ENCODE measurements around the gene GAB1. TPM values are rescaled to one million over a fixed set of nuclear protein-coding genes. Genes with fewer than 3 reads are reported as not detected.

The GAB1 gene
- total and polyA plus RNA-seq, 12 donors = 4.1 to 58.2 (median 29.0) TPM

DNA sequence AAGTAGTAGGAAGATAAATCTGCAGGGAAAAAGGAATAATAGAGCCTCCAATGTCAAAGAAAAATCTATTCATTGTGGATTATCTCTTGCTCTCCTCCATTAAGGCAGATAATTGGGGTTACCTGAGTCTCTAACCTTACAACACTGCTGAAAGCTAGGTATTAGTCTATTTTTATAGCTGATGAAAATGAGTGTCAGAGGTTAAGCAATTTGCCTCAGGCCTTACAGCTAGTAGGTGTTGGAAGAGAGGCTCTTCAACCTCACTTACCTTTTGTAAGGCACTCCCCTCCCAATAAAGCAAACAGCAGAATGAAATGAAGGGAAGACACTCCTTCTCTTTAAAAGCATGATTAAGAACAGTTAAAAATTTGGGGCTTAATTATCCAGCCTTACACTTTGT lies 45.4 kb upstream of the GAB1 start:
- Histone ChIP-seq H3K27ac (no peak overlapping the region), H3K4me3 (no peak overlapping the region), H3K4me1 (replicated peaks in 1 of 2) (no peaks in the 10 kb centered on the region), H3K36me3 (replicated peaks in 1 of 2) (no peaks in the 10 kb centered on the region), H3K27me3 (no peaks in the 10 kb centered on the region), H3K9me3 (replicated peaks in 1 of 3) (no peaks in the 10 kb centered on the region)
- intact Hi-C loops (cut with DNase I) = no loop called here
- no peak for DNase-seq
- TF ChIP-seq POLR2A (IDR thresholded peaks at IDR 0.05) = no peak
- TF ChIP-seq, protein P1, sequence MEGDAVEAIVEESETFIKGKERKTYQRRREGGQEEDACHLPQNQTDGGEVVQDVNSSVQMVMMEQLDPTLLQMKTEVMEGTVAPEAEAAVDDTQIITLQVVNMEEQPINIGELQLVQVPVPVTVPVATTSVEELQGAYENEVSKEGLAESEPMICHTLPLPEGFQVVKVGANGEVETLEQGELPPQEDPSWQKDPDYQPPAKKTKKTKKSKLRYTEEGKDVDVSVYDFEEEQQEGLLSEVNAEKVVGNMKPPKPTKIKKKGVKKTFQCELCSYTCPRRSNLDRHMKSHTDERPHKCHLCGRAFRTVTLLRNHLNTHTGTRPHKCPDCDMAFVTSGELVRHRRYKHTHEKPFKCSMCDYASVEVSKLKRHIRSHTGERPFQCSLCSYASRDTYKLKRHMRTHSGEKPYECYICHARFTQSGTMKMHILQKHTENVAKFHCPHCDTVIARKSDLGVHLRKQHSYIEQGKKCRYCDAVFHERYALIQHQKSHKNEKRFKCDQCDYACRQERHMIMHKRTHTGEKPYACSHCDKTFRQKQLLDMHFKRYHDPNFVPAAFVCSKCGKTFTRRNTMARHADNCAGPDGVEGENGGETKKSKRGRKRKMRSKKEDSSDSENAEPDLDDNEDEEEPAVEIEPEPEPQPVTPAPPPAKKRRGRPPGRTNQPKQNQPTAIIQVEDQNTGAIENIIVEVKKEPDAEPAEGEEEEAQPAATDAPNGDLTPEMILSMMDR (IDR thresholded peaks at IDR 0.05) = no peak

DNA sequence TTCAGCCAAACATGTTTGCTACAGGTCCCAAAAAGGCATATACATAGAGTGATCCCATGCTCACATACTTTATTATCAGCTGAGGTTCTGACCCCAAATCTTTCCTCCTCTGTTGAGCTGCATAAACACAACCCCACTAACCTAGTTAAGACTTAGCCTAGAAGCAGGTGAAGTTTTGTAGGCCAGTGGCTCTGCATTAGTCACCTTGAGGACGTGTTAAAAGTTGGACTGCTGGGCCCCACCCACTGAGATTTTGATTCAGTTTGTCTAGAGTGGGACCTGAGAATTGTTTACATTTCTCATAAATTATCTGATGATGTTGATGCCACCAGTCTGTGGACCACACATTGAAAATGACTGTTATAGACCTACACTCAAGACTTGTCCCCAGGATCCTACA lies 43.8 kb upstream of the GAB1 start:
- Histone ChIP-seq H3K4me3 (no peak overlapping the region), H3K9me3 (replicated peaks in 1 of 3) (no peaks in the 10 kb centered on the region), H3K27ac (no peak overlapping the region), H3K36me3 (replicated peaks in 1 of 2) (no peaks in the 10 kb centered on the region), H3K4me1 (replicated peaks in 1 of 2) (no peaks in the 10 kb centered on the region), H3K27me3 (no peaks in the 10 kb centered on the region)
- intact Hi-C loops (cut with DNase I) = no loop called here
- no peak for TF ChIP-seq POLR2A (IDR thresholded peaks at IDR 0.05)
- TF ChIP-seq, protein P1 (IDR thresholded peaks at IDR 0.05) = no peak
- WGBS, 4 donors = 91 to 100% (median 99%) methylated on average over 1 of the region's 1 CpG
- no peak for DNase-seq

DNA sequence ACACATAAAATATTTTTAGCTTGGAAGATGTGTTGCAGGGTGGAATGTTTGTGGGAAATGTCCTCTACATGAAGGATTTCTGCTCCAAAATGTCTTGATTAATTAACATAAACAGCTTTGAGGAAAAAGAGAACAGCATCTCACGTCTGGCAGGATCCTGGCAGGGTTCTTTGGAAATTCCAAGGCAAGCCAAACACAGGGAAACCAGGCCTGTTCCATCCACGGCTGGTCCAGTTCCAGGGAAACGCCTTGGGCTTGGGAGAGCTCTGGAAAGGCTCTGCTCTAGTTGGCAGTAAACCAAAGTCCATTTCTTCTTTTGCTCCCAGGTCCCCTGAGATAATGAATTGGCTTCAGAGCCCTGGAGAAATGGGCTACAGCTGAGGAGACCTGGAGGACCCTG lies 42.4 kb upstream of the GAB1 start:
- Histone ChIP-seq H3K4me1 (replicated peaks in 1 of 2) (no peaks in the 10 kb centered on the region), H3K27ac (no peak overlapping the region), H3K4me3 (no peak overlapping the region), H3K9me3 (replicated peaks in 1 of 3) (no peaks in the 10 kb centered on the region), H3K36me3 (replicated peaks in 1 of 2) (no peaks in the 10 kb centered on the region), H3K27me3 (no peaks in the 10 kb centered on the region)
- intact Hi-C loops (cut with DNase I) = no loop called here
- no peak for TF ChIP-seq POLR2A (IDR thresholded peaks at IDR 0.05)
- TF ChIP-seq, protein P1 (IDR thresholded peaks at IDR 0.05) = no peak
- DNase-seq = peak; percentile 19 to 76 (median 56)
- 39 to 57% (median 46%) methylated on average over 3 of the region's 3 CpGs for WGBS, 4 donors

DNA sequence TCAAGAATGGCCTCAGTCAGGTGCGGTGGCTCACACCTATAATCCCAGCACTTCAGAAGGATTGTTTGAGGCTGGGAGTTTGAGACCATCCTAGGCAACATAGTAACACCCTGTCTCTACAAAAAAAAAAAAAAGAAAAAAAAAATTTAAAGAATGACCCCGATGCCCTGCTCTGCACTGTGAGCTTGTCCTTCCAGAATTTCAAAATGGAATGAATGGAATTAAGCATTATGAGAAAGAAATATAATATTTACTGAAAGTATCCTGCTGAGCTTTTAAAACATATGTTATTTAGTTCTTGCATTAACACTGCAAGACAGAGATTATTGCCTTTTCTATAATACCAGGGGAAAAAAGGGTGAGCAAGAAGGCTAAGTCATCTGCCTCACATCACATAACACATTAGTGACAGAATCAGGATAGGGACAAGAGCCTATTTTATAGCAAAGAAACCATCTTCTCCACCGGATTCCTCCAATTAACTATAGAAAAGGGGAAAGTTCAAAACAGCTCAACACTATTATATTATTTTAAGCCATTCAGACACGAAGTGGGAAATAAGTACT lies 41.9 kb upstream of the GAB1 start:
- intact Hi-C loops (cut with DNase I) = no loop called here
- DNase-seq = no peak
- 73 to 79% (median 76%) methylated on average over 4 of the region's 4 CpGs for WGBS, 4 donors
- Histone ChIP-seq H3K36me3 (replicated peaks in 1 of 2) (no peaks in the 10 kb centered on the region), H3K9me3 (replicated peaks in 1 of 3) (no peaks in the 10 kb centered on the region), H3K27me3 (no peaks in the 10 kb centered on the region), H3K4me3 (no peak overlapping the region), H3K4me1 (replicated peaks in 1 of 2) (no peaks in the 10 kb centered on the region), H3K27ac (no peak overlapping the region)
- TF ChIP-seq, protein P1 (IDR thresholded peaks at IDR 0.05) = no peak
- TF ChIP-seq POLR2A (IDR thresholded peaks at IDR 0.05) = no peak
